K562 (cell line): ENCODE data around the gene SPZ1. TPM values are rescaled to one million over a fixed set of nuclear protein-coding genes. Genes with fewer than 3 reads are reported as not detected.

ENCODE experiments used
- ATAC-seq: fragments of 200-7000 bp; cut with Tn5 transposase; 3 replicates; pipeline ENCODE4 v1.9.1; 2020; ENCODE audit warnings: moderate library complexity
- BruUV-seq: library from RNA; stranded (reverse); fragments of 400-500 nt; replicated peaks from 2 replicates; lab custom pipeline; 2021; lab: Mats Ljungman, UMichigan
- CTCF ChIA-PET: fragments of 300-600 bp; formaldehyde crosslinking; extraction: SDS; loops from one replicate; lab custom pipeline; 2021; ENCODE audit warnings: low intra/inter-chr PET ratio; lab: Yijun Ruan, JAX
- POLR2A ChIA-PET: fragments of 300-600, 350-650 bp; sonication (Branson Sonifier 250); formaldehyde crosslinking; extraction: SDS; loops from one replicate; lab custom pipeline; 2021; ENCODE audit warnings: antibody characterized with exemption, inconsistent platforms; lab: Yijun Ruan, JAX
- DNase-seq, 4 experiments: peaks; one replicate each; pipeline versions ENCODE4 v3.0.0 to v3.0.0-alpha.2; 2011 to 2018; ENCODE audit warnings: low spot score in 3 of 4, mixed read lengths in 3 of 4; ENCODE audit errors: extremely low read depth in 1 of 4
- FAIRE-seq: peaks from 2 replicates; lab custom pipeline; 2011; peaks lifted over from hg19 to GRCh38; lab: Jason Lieb, UNC
- H2AFZ ChIP-seq: 2 replicates; pipeline ENCODE4 v1.6.0; 2011; ENCODE audit warnings: low read depth, low read length, control low read depth, inconsistent platforms
- H3K27ac ChIP-seq: fragments of 200-600 bp; 3 replicates; pipeline ENCODE4 v1.8.0; 2011; ENCODE audit warnings: low read depth, mild to moderate bottlenecking, control low read depth, inconsistent platforms, low read length, moderate library complexity, mixed read lengths; ENCODE audit errors: extremely low read depth
- H3K27me3 ChIP-seq, 2 experiments: fragments of 300-600 bp in 1 of 2; 2 replicates in 1 of 2; 3 replicates in 1 of 2; pipeline versions ENCODE4 v1.6.0 to v1.8.0; 2011; ENCODE audit warnings: inconsistent platforms in 2 of 2, low read length in 2 of 2, mild to moderate bottlenecking in 1 of 2, mixed read lengths in 1 of 2, moderate library complexity in 1 of 2; ENCODE audit not compliant: control insufficient read depth in 2 of 2, insufficient read depth in 2 of 2
- H3K36me3 ChIP-seq: fragments of 300-600 bp; 3 replicates; pipeline ENCODE4 v1.8.0; 2011; ENCODE audit warnings: mild to moderate bottlenecking, low read length, inconsistent platforms; ENCODE audit not compliant: control insufficient read depth, insufficient read depth
- H3K4me1 ChIP-seq, 2 experiments: fragments of 200-600 bp in 1 of 2; replicated peaks in 1 of 2; 2 replicates in 1 of 2; 3 replicates in 1 of 2; pipeline versions ENCODE4 v1.5.1 to v1.8.0; 2011; ENCODE audit warnings: inconsistent platforms in 2 of 2, low read length in 2 of 2, mild to moderate bottlenecking in 1 of 2, mixed read lengths in 1 of 2, moderate library complexity in 1 of 2; ENCODE audit not compliant: control insufficient read depth in 2 of 2, insufficient read depth in 2 of 2
- H3K4me2 ChIP-seq: 2 replicates; pipeline ENCODE4 v1.6.1; 2011; ENCODE audit warnings: low read length, control low read depth, inconsistent platforms, mixed read lengths; ENCODE audit not compliant: insufficient read depth
- H3K4me3 ChIP-seq: fragments of 200-600 bp; sonication (generic), shearing (Covaris generic); 2 replicates; pipeline ENCODE4 v1.5.1; 2016; ENCODE audit warnings: control low read depth, inconsistent platforms
- H3K79me2 ChIP-seq: fragments of 200-600 bp; 3 replicates; pipeline ENCODE4 v1.8.0; 2011; ENCODE audit warnings: low read length, inconsistent platforms; ENCODE audit not compliant: control insufficient read depth, insufficient read depth
- H3K9ac ChIP-seq, 2 experiments: 2 replicates each; pipeline versions ENCODE4 v1.6.0 to v1.6.1; 2011; ENCODE audit warnings: low read depth in 2 of 2, low read length in 2 of 2, control low read depth in 1 of 2, inconsistent platforms in 1 of 2, mild to moderate bottlenecking in 1 of 2, mixed read lengths in 1 of 2; ENCODE audit not compliant: insufficient read depth in 1 of 2
- H3K9me1 ChIP-seq: one replicate; pipeline ENCODE4 v1.6.0; 2011; ENCODE audit warnings: inconsistent platforms, mild to moderate bottlenecking, low read length, moderate library complexity; ENCODE audit not compliant: control insufficient read depth, insufficient read depth
- H3K9me3 ChIP-seq: replicated peaks from 2 replicates; pipeline ENCODE4 v1.5.1; 2011; ENCODE audit warnings: low read depth, low read length, inconsistent platforms; ENCODE audit not compliant: control insufficient read depth, insufficient read depth
- H4K20me1 ChIP-seq: replicated peaks from 2 replicates; pipeline ENCODE4 v1.6.1; 2011; ENCODE audit warnings: low read length, inconsistent platforms, mixed read lengths; ENCODE audit not compliant: control insufficient read depth, insufficient read depth
- CEBPB ChIP-seq: fragments of 450-650 bp; IDR thresholded peaks from 2 replicates; pipeline ENCODE4 v1.6.1; 2016; ENCODE audit warnings: missing genetic modification characterization, missing compliant biosample characterization
- PHF21A ChIP-seq: fragments of 450-650 bp; IDR thresholded peaks from 2 replicates; pipeline ENCODE4 v1.6.1; 2017; ENCODE audit warnings: low read depth, borderline replicate concordance
- ZNF695 ChIP-seq: fragments of 450-650 bp; formaldehyde crosslinking; IDR thresholded peaks from 2 replicates; pipeline ENCODE4 v1.4.0; 2020; ENCODE audit warnings: mild to moderate bottlenecking, moderate library complexity
- WGBS: fragments of 100-300 bp; shearing (Covaris generic); methylation state at CpG from one replicate; pipeline ENCODE4 v1.1.6; 2016; ENCODE audit warnings: low coverage, mixed read lengths; ENCODE audit not compliant: insufficient coverage; ENCODE audit errors: missing lambda C conversion rate; 5-methylcytosine and 5-hydroxymethylcytosine counted together
- in situ Hi-C: fragments of 300-500 bp; cut with MboI; formaldehyde crosslinking; loops from 4 replicates; pipeline ENCODE4 v1.15.0; 2018; ENCODE audit warnings: inconsistent platforms, mixed read lengths
- intact Hi-C: fragments of 100-400 bp; cut with micrococcal nuclease; formaldehyde crosslinking; loops from 2 replicates; pipeline ENCODE4 v1.14.2; 2022
- polyA plus RNA-seq, 8 experiments: library from polyadenylated mRNA; depleted of rRNA in 4 of 8; stranded (reverse) in 5 of 8; unstranded in 3 of 8; fragments of >200 nt; fragmentation: Nextera tagmentation in 2 of 8; fragmentation: Illumina TruSeq in 1 of 8; extraction: Ambion mirVana in 2 of 8; extraction: Trizol in 1 of 8; gene quantifications; 2 replicates each; pipeline versions ENCODE4 v1.2.1 to v1.2.3, GENCODE V29; 2011 to 2014; ENCODE audit warnings: inconsistent platforms in 1 of 8, missing spikeins in 1 of 8
- total RNA-seq, 7 experiments: library from RNA; depleted of rRNA in 6 of 7; stranded (reverse); fragments of >200 nt in 6 of 7; fragmentation: Illumina TruSeq in 2 of 7; extraction: Trizol in 2 of 7; gene quantifications; 2 replicates each; pipeline versions ENCODE4 v1.2.1 to v1.2.3, GENCODE V29; 2011 to 2021; ENCODE audit warnings: low replicate concordance in 1 of 7
- TF ChIP-seq, protein P1 (sequence below): fragments of 250-450 bp; sonication (Bioruptor Pico); IDR thresholded peaks from 2 replicates; pipeline ENCODE4 v1.4.0; 2020
- TF ChIP-seq, protein P2 (sequence below): fragments of 250-450 bp; sonication (Bioruptor Pico); IDR thresholded peaks from 2 replicates; pipeline ENCODE4 v1.8.0; 2021; ENCODE audit warnings: moderate library complexity, mild to moderate bottlenecking, inconsistent platforms

The SPZ1 gene
- total and polyA plus RNA-seq, 9 of the 15 experiments (the other 6 are each of a cell fraction or from before 2014, with no cell fraction given): not detected

- TF ChIP-seq, protein P1, sequence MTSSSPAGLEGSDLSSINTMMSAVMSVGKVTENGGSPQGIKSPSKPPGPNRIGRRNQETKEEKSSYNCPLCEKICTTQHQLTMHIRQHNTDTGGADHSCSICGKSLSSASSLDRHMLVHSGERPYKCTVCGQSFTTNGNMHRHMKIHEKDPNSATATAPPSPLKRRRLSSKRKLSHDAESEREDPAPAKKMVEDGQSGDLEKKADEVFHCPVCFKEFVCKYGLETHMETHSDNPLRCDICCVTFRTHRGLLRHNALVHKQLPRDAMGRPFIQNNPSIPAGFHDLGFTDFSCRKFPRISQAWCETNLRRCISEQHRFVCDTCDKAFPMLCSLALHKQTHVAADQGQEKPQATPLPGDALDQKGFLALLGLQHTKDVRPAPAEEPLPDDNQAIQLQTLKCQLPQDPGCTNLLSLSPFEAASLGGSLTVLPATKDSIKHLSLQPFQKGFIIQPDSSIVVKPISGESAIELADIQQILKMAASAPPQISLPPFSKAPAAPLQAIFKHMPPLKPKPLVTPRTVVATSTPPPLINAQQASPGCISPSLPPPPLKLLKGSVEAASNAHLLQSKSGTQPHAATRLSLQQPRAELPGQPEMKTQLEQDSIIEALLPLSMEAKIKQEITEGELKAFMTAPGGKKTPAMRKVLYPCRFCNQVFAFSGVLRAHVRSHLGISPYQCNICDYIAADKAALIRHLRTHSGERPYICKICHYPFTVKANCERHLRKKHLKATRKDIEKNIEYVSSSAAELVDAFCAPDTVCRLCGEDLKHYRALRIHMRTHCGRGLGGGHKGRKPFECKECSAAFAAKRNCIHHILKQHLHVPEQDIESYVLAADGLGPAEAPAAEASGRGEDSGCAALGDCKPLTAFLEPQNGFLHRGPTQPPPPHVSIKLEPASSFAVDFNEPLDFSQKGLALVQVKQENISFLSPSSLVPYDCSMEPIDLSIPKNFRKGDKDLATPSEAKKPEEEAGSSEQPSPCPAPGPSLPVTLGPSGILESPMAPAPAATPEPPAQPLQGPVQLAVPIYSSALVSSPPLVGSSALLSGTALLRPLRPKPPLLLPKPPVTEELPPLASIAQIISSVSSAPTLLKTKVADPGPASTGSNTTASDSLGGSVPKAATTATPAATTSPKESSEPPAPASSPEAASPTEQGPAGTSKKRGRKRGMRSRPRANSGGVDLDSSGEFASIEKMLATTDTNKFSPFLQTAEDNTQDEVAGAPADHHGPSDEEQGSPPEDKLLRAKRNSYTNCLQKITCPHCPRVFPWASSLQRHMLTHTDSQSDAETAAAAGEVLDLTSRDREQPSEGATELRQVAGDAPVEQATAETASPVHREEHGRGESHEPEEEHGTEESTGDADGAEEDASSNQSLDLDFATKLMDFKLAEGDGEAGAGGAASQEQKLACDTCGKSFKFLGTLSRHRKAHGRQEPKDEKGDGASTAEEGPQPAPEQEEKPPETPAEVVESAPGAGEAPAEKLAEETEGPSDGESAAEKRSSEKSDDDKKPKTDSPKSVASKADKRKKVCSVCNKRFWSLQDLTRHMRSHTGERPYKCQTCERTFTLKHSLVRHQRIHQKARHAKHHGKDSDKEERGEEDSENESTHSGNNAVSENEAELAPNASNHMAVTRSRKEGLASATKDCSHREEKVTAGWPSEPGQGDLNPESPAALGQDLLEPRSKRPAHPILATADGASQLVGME: no peak
- no peak for TF ChIP-seq PHF21A
Observed at GRCh38 chr5:80346055-80346454, 26.3 kb downstream of the SPZ1 start (continued).

DNA sequence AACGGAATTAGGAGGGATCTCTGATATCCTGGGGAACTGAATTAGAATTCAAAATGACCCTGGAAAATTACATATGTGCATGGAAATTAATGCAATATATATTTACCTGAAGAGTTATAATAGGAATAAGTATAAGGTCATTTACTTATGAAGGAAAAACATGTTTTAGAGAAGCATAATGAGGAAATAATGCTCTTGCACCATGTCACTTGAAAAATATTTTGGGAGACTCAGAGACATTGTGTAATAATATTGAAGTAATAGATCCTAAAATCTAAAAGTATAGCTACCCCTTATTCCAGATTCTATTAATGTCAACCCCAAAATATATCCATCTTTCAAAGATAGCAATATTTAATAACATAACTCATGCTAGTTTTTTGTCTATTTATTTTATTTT, 28.4 kb downstream of the SPZ1 start:
- Histone ChIP-seq H3K9me1 (no peaks in the 10 kb centered on the region), H3K4me3 (no peak overlapping the region), H2AFZ (no peak overlapping the region), H3K36me3 (no peaks in the 10 kb centered on the region), H3K79me2 (no peaks in the 10 kb centered on the region)
- in situ Hi-C loops: no loop called here
- no TSS peak for BruUV-seq
- TF ChIP-seq, protein P2, sequence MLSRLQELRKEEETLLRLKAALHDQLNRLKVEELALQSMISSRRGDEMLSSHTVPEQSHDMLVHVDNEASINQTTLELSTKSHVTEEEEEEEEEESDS (CRISPR knock-in tag): no peak
- TF ChIP-seq CEBPB (tag): 0 out of 2 replicates have a peak, but pooled peaks have one; percentile 24
- no peak for TF ChIP-seq ZNF695
- TF ChIP-seq, all 486 proteins: peak for 1
- DNase-seq (no peak), ATAC-seq (no peak), FAIRE-seq (no peak)
- CTCF ChIA-PET: interaction anchor here (0.6 kb wide), 1 partner anchor 14 kb away, joined by 3 read pairs; no protein-coding TSS in a partner anchor
- POLR2A ChIA-PET: no interaction called here
- H3K27me3 ChIP-seq: no peaks in the 10 kb centered on the region
- no peaks in the 10 kb centered on the region for H3K9me3 ChIP-seq
- H3K9ac ChIP-seq: no peak overlapping the region
- no peaks in the 10 kb centered on the region for H4K20me1 ChIP-seq
- intact Hi-C loops: loop anchor here (5.0 kb wide), 1 partner anchor 324 kb away; no protein-coding TSS in a partner anchor
- peaks cover 0 to 3% of the 10 kb centered on the region in 2 experiments; a peak in 1 of 5 replicates for H3K4me1 ChIP-seq
- no CpG with 5 or more reads among the region's 1 CpG for WGBS
- H3K27ac ChIP-seq: no peak overlapping the region
- no peak overlapping the region for H3K4me2 ChIP-seq
